ENCODE results near the gene DTX3L.

DNA sequence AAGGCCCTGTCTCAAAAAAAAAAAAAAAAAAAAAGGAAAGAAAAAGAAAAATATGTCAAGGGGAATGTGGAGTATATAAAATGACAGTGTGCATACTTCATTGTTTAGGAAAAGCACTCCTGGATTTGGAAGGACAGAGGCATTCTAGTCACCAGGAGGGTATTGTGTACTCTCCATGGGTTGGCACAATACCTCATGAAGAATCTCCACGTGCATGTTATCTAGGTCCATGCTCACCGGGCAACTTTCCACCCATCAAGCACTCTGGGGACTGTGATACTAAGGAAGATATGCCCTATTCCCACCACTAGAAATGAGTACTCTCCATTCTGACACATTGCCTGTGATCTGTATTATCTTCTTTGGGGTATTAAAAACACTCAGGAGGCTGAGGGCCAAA, 34.0 kb upstream of the DTX3L start:
- TF ChIP-seq CEBPB (IDR thresholded peaks at IDR 0.05; ENCODE audit: borderline replicate concordance, low read depth, low read length) (no peak), ZNF501 (CRISPR knock-in tag; IDR thresholded peaks at IDR 0.05) (no peak)

Data from HepG2 (cell line).